ENCODE measurements around the gene SYVN1.
A peak's percentile ranks its signal among the peaks of the same experiment; 100 is the strongest.

Gene SYVN1

DNA sequence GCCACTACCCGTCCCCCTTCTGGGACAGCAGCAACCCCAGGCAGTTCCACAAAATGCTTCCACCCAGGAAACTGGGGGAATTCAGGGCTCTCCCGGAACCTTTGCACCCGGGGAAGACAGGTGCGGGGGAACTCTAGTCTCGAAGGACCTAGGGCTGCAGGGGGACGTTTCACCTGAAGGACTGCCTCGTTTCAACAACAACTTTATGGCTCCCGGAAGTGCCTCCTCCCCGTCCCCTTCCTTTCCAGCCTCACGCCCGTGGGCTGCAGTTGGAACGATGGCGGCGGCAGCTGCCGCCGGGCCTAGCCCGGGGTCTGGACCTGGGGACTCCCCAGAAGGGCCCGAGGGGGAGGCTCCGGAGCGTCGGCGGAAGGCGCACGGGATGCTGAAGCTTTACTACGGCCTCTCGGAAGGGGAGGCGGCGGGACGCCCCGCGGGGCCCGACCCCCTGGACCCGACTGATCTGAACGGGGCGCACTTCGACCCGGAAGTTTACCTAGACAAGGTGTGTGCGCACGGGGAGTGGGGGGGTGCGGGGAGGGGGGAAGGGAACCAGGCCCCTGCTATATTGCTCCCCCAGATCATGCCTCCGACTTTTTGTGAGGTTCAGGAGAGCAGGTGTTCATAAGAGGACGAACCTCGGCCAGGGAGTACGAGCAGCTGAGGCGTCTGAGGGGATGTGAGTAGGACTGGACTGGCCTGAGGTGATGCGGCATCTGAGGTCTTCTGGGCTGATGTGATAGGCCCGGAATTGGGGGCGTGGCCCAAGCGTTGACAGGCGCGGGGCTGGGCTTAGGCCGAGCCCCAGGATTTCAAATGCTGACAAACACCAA lies 38.1 kb downstream of the SYVN1 start, which contains the start of gene VPS51:
Gene VPS51, plus strand, starts transcription at position 241 of the 833 bp plus-strand sequence. Its CDS starts 37 bp downstream, at position 278.
- peak within 1 kb of the TSS; percentile 91 for H3K27ac ChIP-seq
- H3K4me3 ChIP-seq (ENCODE audit: low read depth, low read length), result peak within 1 kb of the TSS; percentile 76
- H3K36me3 ChIP-seq (ENCODE audit: control insufficient read depth, insufficient read depth, low read length), result no peaks in the 10 kb centered on the region
- peak within 1 kb of the TSS; percentile 99 for H2AFZ ChIP-seq
- H3K4me2 ChIP-seq (ENCODE audit: low read length), result peak within 1 kb of the TSS; percentile 76
- no peaks in the 10 kb centered on the region for H3K9me3 ChIP-seq (ENCODE audit: control insufficient read depth, low read length)
- no peaks in the 10 kb centered on the region for H3K27me3 ChIP-seq (ENCODE audit: control insufficient read depth, insufficient read depth, low read length)
- peaks cover 7% of the 10 kb centered on the region for H3K4me1 ChIP-seq
- H3K9ac ChIP-seq, result peak within 1 kb of the TSS; percentile 76
- TF ChIP-seq, protein P1, sequence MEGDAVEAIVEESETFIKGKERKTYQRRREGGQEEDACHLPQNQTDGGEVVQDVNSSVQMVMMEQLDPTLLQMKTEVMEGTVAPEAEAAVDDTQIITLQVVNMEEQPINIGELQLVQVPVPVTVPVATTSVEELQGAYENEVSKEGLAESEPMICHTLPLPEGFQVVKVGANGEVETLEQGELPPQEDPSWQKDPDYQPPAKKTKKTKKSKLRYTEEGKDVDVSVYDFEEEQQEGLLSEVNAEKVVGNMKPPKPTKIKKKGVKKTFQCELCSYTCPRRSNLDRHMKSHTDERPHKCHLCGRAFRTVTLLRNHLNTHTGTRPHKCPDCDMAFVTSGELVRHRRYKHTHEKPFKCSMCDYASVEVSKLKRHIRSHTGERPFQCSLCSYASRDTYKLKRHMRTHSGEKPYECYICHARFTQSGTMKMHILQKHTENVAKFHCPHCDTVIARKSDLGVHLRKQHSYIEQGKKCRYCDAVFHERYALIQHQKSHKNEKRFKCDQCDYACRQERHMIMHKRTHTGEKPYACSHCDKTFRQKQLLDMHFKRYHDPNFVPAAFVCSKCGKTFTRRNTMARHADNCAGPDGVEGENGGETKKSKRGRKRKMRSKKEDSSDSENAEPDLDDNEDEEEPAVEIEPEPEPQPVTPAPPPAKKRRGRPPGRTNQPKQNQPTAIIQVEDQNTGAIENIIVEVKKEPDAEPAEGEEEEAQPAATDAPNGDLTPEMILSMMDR (IDR thresholded peaks at IDR 0.05), result no peak
- peaks cover 15% of the 10 kb centered on the region for H3K79me2 ChIP-seq

DNA sequence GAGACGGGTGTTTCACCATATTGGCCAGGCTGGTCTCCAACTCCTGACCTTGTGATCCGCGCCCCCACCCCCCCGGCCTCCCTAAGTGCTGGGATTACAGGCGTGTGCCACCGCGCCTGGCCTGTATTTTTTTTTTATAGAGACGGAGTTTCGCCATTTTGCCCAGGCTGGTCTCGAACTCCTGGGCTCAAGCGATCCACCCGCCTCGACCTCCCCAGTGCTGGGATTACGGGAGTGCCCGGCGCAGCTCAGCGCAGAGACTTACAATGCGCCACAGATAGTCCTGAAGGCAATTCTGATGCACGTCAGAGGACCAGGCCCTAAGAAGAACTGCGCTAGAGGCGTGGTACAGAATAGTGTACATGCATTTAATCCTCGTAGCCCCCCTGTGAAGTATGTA lies 38.9 kb downstream of the SYVN1 start:
- Histone ChIP-seq H2AFZ (peak overlapping the region; percentile 99), H3K27me3 (ENCODE audit: control insufficient read depth, insufficient read depth, low read length) (no peaks in the 10 kb centered on the region), H3K27ac (peak overlapping the region; percentile 91), H3K36me3 (ENCODE audit: control insufficient read depth, insufficient read depth, low read length) (no peaks in the 10 kb centered on the region), H3K79me2 (peaks cover 12% of the 10 kb centered on the region), H3K4me2 (ENCODE audit: low read length) (peak overlapping the region; percentile 33), H3K9me3 (ENCODE audit: control insufficient read depth, low read length) (no peaks in the 10 kb centered on the region), H3K9ac (no peak overlapping the region), H3K4me3 (ENCODE audit: low read depth, low read length) (no peak overlapping the region), H3K4me1 (peaks cover 7% of the 10 kb centered on the region)
- TF ChIP-seq, protein P1 (IDR thresholded peaks at IDR 0.05), result no peak

DNA sequence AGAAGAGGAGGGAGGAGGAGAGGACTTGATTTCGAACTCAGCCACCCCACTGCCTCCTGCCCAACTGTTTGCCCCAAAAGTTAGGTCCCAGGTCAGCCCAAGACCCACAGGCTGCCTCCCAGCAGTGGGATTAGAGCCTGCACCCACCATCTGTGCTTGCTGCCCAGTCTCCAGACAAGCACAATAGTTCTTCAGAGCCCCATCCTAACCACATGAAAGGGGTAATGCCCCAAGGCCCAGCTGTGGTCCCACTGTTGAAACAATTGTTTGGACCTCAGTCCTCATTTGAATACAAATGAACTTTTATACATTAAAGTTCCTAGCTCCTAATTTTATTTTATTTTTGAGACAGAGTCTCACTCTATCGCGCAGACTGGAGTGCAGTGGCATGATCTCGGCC lies 43.7 kb downstream of the SYVN1 start:
- H3K4me1 ChIP-seq, result peaks cover under 1% of the 10 kb centered on the region
- H2AFZ ChIP-seq, result no peak overlapping the region
- H3K4me3 ChIP-seq (ENCODE audit: low read depth, low read length), result no peak overlapping the region
- no peaks in the 10 kb centered on the region for H3K27me3 ChIP-seq (ENCODE audit: control insufficient read depth, insufficient read depth, low read length)
- no peak overlapping the region for H3K27ac ChIP-seq
- H3K79me2 ChIP-seq, result no peaks in the 10 kb centered on the region
- H3K4me2 ChIP-seq (ENCODE audit: low read length), result no peak overlapping the region
- TF ChIP-seq, protein P1 (IDR thresholded peaks at IDR 0.05), result no peak
- H3K9ac ChIP-seq, result no peak overlapping the region
- H3K36me3 ChIP-seq (ENCODE audit: control insufficient read depth, insufficient read depth, low read length), result no peaks in the 10 kb centered on the region
- H3K9me3 ChIP-seq (ENCODE audit: control insufficient read depth, low read length), result no peaks in the 10 kb centered on the region

DNA sequence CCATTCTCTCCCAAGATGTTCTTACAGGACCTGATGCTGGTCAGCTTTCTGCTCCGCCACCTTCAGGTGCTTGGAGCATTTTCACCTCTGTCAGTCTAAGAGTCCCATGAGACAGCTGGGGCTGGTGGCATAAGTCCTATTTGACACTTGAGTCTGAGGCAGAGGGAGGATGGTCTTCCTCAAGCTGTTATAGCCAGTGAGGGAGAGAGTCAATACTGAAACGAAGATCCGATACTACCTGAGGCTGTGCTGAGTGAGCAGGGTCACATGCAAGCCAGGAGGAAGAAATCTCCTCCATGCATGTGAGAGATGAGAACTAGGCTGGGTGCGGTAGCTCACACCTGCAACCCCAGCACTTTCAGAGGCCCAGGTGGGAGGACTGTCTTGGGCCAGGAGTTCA lies 44.7 kb downstream of the SYVN1 start:
- Histone ChIP-seq H3K27me3 (ENCODE audit: control insufficient read depth, insufficient read depth, low read length) (no peaks in the 10 kb centered on the region), H3K4me1 (peaks cover 4% of the 10 kb centered on the region), H3K9ac (no peak overlapping the region), H3K4me3 (ENCODE audit: low read depth, low read length) (no peak overlapping the region), H3K79me2 (no peaks in the 10 kb centered on the region), H2AFZ (no peak overlapping the region), H3K27ac (no peak overlapping the region), H3K4me2 (ENCODE audit: low read length) (no peak overlapping the region), H3K9me3 (ENCODE audit: control insufficient read depth, low read length) (no peaks in the 10 kb centered on the region), H3K36me3 (ENCODE audit: control insufficient read depth, insufficient read depth, low read length) (no peaks in the 10 kb centered on the region)
- TF ChIP-seq, protein P1 (IDR thresholded peaks at IDR 0.05), result no peak

Measured in parathyroid adenoma (tissue), 2 donors.